Liver (tissue), 9 donors: ENCODE results near the gene BTG4. TPM values are rescaled to one million over a fixed set of nuclear protein-coding genes. Genes with fewer than 3 reads are reported as not detected.

Experiments
- DNase-seq: peaks from one replicate; pipeline ENCODE4 v3.0.0-alpha.2; 2017; ENCODE audit warnings: low spot score
- H3K27ac ChIP-seq, 2 donors: one replicate each; pipeline ENCODE4 v1.7.0; 2013; ENCODE audit warnings: inconsistent platforms in 2 of 2, low read length in 2 of 2, control low read depth in 1 of 2, low read depth in 1 of 2, mild to moderate bottlenecking in 1 of 2
- H3K27me3 ChIP-seq, 4 donors: one replicate each; pipeline versions ENCODE4 v1.6.1 to v1.7.0; 2013; ENCODE audit warnings: low read length in 3 of 4, inconsistent platforms in 1 of 4, mild to moderate bottlenecking in 1 of 4, moderate library complexity in 1 of 4; ENCODE audit not compliant: control insufficient read depth in 4 of 4, insufficient read depth in 4 of 4
- H3K36me3 ChIP-seq, 4 donors: one replicate each; pipeline versions ENCODE4 v1.6.1 to v1.7.0; 2013; ENCODE audit warnings: low read length in 3 of 4, mild to moderate bottlenecking in 3 of 4, low read depth in 1 of 4, moderate library complexity in 1 of 4; ENCODE audit not compliant: control insufficient read depth in 4 of 4, insufficient read depth in 3 of 4
- H3K4me1 ChIP-seq, 4 donors: one replicate each; pipeline versions ENCODE4 v1.6.1 to v1.7.0; 2013; ENCODE audit warnings: low read length in 3 of 4, mild to moderate bottlenecking in 3 of 4, moderate library complexity in 1 of 4; ENCODE audit not compliant: control insufficient read depth in 4 of 4, insufficient read depth in 4 of 4
- H3K4me3 ChIP-seq, 3 donors: one replicate each; pipeline versions ENCODE4 v1.6.1 to v1.7.0; 2013; ENCODE audit warnings: low read length in 3 of 3, control low read depth in 1 of 3, low read depth in 1 of 3, mild to moderate bottlenecking in 1 of 3
- H3K9ac ChIP-seq, 2 donors: one replicate each; pipeline ENCODE4 v1.7.0; 2013; ENCODE audit warnings: low read length in 2 of 2, mild to moderate bottlenecking in 2 of 2, moderate library complexity in 2 of 2, control low read depth in 1 of 2, low read depth in 1 of 2
- H3K9me3 ChIP-seq, 4 donors: one replicate each; pipeline versions ENCODE4 v1.6.1 to v1.7.0; 2013; ENCODE audit warnings: low read length in 3 of 4; ENCODE audit not compliant: control insufficient read depth in 4 of 4
- EGR1 ChIP-seq, 2 donors: IDR thresholded peaks; 2 replicates each; pipeline ENCODE4 v1.6.1; 2016 to 2018; ENCODE audit warnings: antibody characterized with exemption in 2 of 2, low read depth in 2 of 2
- FOXA1 ChIP-seq: IDR thresholded peaks from 2 replicates; pipeline ENCODE4 v1.6.1; 2016; ENCODE audit warnings: antibody characterized with exemption
- FOXA2 ChIP-seq: IDR thresholded peaks from 2 replicates; pipeline ENCODE4 v1.6.1; 2016; ENCODE audit warnings: antibody characterized with exemption
- GABPA ChIP-seq, 2 donors: IDR thresholded peaks in 1 of 2; conservative IDR thresholded peaks in 1 of 2; 2 replicates each; pipeline ENCODE4 v1.6.1; 2016; ENCODE audit warnings: antibody characterized with exemption in 2 of 2, mild to moderate bottlenecking in 1 of 2, moderate library complexity in 1 of 2
- HNF4A ChIP-seq, 2 donors: conservative IDR thresholded peaks; 2 replicates each; pipeline ENCODE4 v1.6.1; 2016; ENCODE audit warnings: antibody characterized with exemption in 2 of 2, mild to moderate bottlenecking in 2 of 2
- JUND ChIP-seq, 2 donors: IDR thresholded peaks; 2 replicates each; pipeline ENCODE4 v1.6.1; 2016; ENCODE audit warnings: antibody characterized with exemption in 2 of 2
- NR2F2 ChIP-seq: IDR thresholded peaks from 2 replicates; pipeline ENCODE4 v1.6.1; 2016; ENCODE audit warnings: antibody characterized with exemption
- RAD21 ChIP-seq, 2 donors: IDR thresholded peaks; 2 replicates each; pipeline ENCODE4 v1.6.1; 2016; ENCODE audit warnings: antibody characterized with exemption in 2 of 2, mild to moderate bottlenecking in 2 of 2
- RXRA ChIP-seq, 2 donors: IDR thresholded peaks; 2 replicates each; pipeline ENCODE4 v1.6.1; 2017 to 2018; ENCODE audit warnings: antibody characterized with exemption in 2 of 2, mild to moderate bottlenecking in 1 of 2
- TAF1 ChIP-seq: conservative IDR thresholded peaks from 2 replicates; pipeline ENCODE4 v1.6.1; 2016; ENCODE audit warnings: antibody characterized with exemption, mild to moderate bottlenecking
- YY1 ChIP-seq: IDR thresholded peaks from 2 replicates; pipeline ENCODE4 v1.6.1; 2016; ENCODE audit warnings: antibody characterized with exemption, mild to moderate bottlenecking
- WGBS: extraction: QIAGEN DNeasy Blood & Tissue Kit; methylation state at CpG from one replicate; pipeline ENCODE4 v1.1.7; 2013; 5-methylcytosine and 5-hydroxymethylcytosine counted together
- polyA plus RNA-seq, 2 donors: library from polyadenylated mRNA; stranded (reverse) in 1 of 2; unstranded in 1 of 2; fragments of 200-250 nt in 1 of 2; fragments of >200 nt in 1 of 2; fragmentation: Nextera tagmentation in 1 of 2; extraction: Ambion mirVana in 1 of 2; gene quantifications; one replicate each; pipeline versions ENCODE4 v1.2.1 to v1.2.3, GENCODE V29; 2013 to 2015
- total RNA-seq, 2 donors: library from RNA; depleted of rRNA; stranded (reverse); fragments of >200 nt; gene quantifications; one replicate each; pipeline ENCODE4 v1.2.3, GENCODE V29; 2014
- TF ChIP-seq, protein P1 (sequence below): IDR thresholded peaks from 2 replicates; pipeline ENCODE4 v1.6.1; 2016; ENCODE audit warnings: antibody characterized with exemption
- TF ChIP-seq, protein P2 (sequence below): IDR thresholded peaks from 2 replicates; pipeline ENCODE4 v1.6.1; 2016; ENCODE audit warnings: antibody characterized with exemption
- TF ChIP-seq, protein P3 (sequence below): IDR thresholded peaks from 2 replicates; pipeline ENCODE4 v1.6.1; 2016; ENCODE audit warnings: antibody characterized with exemption
- TF ChIP-seq, protein P4 (sequence below): IDR thresholded peaks from 2 replicates; pipeline ENCODE4 v1.6.1; 2016; ENCODE audit warnings: antibody characterized with exemption, mild to moderate bottlenecking
- donor health status: healthy.
- donor health status: healthy.
- donor health status: healthy.
- donor health status: healthy.
- donor health status: healthy.

Gene BTG4
- total and polyA plus RNA-seq, 4 donors: not detected

DNA sequence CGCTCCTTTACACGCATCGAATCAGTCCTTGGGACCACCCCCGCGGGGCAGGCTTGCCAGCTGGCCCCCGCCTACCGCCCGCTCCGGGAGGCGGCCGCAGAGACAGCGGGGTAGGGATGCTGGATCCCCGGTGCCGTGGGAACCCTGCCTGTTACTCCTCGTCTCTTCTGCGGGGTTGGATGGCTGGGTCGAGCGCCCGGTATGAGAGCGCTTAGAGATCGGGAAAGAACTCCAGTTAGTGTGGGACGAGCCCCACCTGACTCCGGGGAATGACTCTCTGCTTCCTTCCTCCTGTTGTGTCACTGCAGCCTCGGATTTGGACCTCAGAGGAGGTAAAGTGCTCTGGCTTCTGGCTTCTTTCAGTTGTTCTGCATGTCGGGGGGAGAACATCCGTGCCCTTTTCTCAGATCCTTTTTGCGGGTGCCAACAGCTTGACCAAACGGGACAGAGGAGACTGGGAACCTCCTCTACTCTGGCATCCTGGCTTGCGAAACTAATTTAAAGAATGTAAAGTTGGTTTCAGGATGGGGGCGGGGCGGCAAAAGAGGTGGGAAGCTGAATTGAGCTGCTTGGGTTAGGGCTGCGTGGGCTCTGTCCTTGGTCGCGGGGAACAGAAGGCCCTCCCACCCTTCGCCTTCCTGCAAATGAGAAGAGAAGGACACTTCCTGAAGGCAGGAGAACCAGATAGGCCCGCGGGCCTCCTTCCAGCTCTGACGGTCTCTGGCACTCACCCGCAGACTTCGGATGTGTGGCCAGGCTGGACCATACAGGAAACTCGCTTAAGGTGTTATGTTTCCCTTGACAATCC is 29.3 kb upstream of the BTG4 start (continued):
- no peak for TF ChIP-seq GABPA (IDR thresholded peaks at IDR 0.05 in 1 of 2, conservative IDR thresholded peaks at IDR 0.05 in 1 of 2)
- TF ChIP-seq TAF1: no peak
- TF ChIP-seq FOXA2: no peak

DNA sequence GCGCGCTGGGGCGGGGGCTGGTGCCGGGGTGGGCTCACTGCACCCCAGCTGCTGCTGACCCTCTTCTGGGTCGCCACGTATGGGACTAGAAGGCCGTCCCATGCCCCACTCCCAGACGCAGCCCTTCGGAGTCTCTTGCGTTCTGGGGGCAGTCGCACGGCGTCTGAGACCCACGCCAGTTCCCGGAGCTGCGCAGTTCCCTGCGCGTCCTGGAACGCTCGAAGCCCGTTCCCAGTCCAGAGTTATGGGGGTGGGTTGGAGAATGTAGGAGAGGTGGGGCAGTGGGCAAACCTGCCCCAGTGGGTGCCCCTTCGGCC is 28.7 kb upstream of the BTG4 start:
- H3K27ac ChIP-seq: no peak overlapping the region
- H3K9me3 ChIP-seq: no peaks in the 10 kb centered on the region
- H3K4me3 ChIP-seq: peak overlapping the region in 1 of 3 donors; percentile 51
- H3K4me1 ChIP-seq: peaks cover 0 to 22% (median 11%) of the 10 kb centered on the region in 4 donors
- H3K9ac ChIP-seq: no peak overlapping the region
- TF ChIP-seq RXRA (IDR thresholded peaks at IDR 0.05) (no peak), HNF4A (conservative IDR thresholded peaks at IDR 0.05) (no peak), TAF1 (no peak), YY1 (no peak), JUND (IDR thresholded peaks at IDR 0.05) (no peak), FOXA1 (no peak), EGR1 (IDR thresholded peaks at IDR 0.05; ENCODE audit: low read depth in 2 of 2) (no peak), GABPA (IDR thresholded peaks at IDR 0.05 in 1 of 2, conservative IDR thresholded peaks at IDR 0.05 in 1 of 2) (no peak), FOXA2 (no peak), RAD21 (IDR thresholded peaks at IDR 0.05) (no peak), NR2F2 (no peak)
- TF ChIP-seq, protein P1, sequence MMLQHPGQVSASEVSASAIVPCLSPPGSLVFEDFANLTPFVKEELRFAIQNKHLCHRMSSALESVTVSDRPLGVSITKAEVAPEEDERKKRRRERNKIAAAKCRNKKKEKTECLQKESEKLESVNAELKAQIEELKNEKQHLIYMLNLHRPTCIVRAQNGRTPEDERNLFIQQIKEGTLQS: no peak
- TF ChIP-seq, protein P2, sequence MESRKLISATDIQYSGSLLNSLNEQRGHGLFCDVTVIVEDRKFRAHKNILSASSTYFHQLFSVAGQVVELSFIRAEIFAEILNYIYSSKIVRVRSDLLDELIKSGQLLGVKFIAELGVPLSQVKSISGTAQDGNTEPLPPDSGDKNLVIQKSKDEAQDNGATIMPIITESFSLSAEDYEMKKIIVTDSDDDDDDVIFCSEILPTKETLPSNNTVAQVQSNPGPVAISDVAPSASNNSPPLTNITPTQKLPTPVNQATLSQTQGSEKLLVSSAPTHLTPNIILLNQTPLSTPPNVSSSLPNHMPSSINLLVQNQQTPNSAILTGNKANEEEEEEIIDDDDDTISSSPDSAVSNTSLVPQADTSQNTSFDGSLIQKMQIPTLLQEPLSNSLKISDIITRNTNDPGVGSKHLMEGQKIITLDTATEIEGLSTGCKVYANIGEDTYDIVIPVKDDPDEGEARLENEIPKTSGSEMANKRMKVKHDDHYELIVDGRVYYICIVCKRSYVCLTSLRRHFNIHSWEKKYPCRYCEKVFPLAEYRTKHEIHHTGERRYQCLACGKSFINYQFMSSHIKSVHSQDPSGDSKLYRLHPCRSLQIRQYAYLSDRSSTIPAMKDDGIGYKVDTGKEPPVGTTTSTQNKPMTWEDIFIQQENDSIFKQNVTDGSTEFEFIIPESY: no peak
- TF ChIP-seq, protein P3, sequence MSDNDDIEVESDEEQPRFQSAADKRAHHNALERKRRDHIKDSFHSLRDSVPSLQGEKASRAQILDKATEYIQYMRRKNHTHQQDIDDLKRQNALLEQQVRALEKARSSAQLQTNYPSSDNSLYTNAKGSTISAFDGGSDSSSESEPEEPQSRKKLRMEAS: no peak
- no peaks in the 10 kb centered on the region for H3K36me3 ChIP-seq
- DNase-seq: no peak
- WGBS: 8% methylated on average over 22 of the region's 22 CpGs
- H3K27me3 ChIP-seq: peaks cover 0 to 4% (median 1%) of the 10 kb centered on the region in 4 donors

DNA sequence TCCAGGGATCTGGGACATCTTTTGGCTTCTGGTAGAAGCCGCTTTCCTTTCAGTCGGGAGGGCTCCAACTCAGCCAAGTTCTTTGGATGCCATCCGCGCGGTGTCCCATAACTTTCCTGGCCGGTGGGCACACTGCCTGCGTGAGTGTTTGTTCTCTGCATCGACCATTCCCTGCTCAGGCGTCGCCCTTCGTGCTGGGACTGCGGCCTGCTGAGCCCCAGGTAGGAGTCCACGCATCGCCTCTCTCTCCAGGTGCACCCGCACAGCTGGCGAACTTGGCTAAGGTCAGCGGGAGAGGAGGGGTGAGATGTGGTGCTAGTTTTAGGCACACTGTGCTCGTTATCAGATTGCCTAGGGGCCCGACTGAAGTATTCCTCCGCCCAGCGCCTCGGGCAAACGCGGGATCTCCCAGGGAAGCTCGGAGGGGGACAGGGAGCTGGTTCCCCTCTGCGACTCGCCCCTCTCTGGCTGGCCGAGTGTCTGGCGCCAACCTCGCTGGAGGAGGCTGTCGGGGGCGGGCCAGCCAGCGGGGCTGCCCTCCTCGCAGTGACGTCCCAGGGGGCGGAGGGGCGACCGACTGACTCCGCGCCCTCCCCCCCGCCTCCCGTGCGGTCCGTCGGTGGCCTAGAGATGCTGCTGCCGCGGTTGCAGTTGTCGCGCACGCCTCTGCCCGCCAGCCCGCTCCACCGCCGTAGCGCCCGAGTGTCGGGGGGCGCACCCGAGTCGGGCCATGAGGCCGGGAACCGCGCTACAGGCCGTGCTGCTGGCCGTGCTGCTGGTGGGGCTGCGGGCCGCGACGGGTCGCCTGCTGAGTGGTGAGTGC is 28.1 kb upstream of the BTG4 start, which contains the start of gene LAYN:
LAYN (plus strand) TSS at position 607 of the 823 bp plus-strand sequence; CDS start at position 731, 124 bp downstream.
- DNase-seq: no peak
- no peaks in the 10 kb centered on the region for H3K9me3 ChIP-seq
- peaks cover 0 to 22% (median 11%) of the 10 kb centered on the region in 4 donors for H3K4me1 ChIP-seq
- H3K4me3 ChIP-seq: peak within 1 kb of the TSS in 2 of 3 donors; percentile 25 to 51
- no peak within 1 kb of the TSS for H3K27ac ChIP-seq
- WGBS: 11% methylated on average over 70 of the region's 70 CpGs
- peaks cover 0 to 4% (median 1%) of the 10 kb centered on the region in 4 donors for H3K27me3 ChIP-seq
- no peak within 1 kb of the TSS for H3K9ac ChIP-seq
- no peaks in the 10 kb centered on the region for H3K36me3 ChIP-seq
- no peak for TF ChIP-seq TAF1
- TF ChIP-seq, protein P1: no peak
- TF ChIP-seq, protein P4, sequence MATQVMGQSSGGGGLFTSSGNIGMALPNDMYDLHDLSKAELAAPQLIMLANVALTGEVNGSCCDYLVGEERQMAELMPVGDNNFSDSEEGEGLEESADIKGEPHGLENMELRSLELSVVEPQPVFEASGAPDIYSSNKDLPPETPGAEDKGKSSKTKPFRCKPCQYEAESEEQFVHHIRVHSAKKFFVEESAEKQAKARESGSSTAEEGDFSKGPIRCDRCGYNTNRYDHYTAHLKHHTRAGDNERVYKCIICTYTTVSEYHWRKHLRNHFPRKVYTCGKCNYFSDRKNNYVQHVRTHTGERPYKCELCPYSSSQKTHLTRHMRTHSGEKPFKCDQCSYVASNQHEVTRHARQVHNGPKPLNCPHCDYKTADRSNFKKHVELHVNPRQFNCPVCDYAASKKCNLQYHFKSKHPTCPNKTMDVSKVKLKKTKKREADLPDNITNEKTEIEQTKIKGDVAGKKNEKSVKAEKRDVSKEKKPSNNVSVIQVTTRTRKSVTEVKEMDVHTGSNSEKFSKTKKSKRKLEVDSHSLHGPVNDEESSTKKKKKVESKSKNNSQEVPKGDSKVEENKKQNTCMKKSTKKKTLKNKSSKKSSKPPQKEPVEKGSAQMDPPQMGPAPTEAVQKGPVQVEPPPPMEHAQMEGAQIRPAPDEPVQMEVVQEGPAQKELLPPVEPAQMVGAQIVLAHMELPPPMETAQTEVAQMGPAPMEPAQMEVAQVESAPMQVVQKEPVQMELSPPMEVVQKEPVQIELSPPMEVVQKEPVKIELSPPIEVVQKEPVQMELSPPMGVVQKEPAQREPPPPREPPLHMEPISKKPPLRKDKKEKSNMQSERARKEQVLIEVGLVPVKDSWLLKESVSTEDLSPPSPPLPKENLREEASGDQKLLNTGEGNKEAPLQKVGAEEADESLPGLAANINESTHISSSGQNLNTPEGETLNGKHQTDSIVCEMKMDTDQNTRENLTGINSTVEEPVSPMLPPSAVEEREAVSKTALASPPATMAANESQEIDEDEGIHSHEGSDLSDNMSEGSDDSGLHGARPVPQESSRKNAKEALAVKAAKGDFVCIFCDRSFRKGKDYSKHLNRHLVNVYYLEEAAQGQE: no peak
- no peak for TF ChIP-seq YY1
- TF ChIP-seq RXRA (IDR thresholded peaks at IDR 0.05): no peak
- no peak for TF ChIP-seq EGR1 (IDR thresholded peaks at IDR 0.05; ENCODE audit: low read depth in 2 of 2)
- TF ChIP-seq GABPA (IDR thresholded peaks at IDR 0.05 in 1 of 2, conservative IDR thresholded peaks at IDR 0.05 in 1 of 2): no peak
- TF ChIP-seq, protein P2: no peak
- TF ChIP-seq, protein P3: no peak
